PFSK-1 (cell line): ENCODE results near the gene SDS.

ENCODE experiments used
- POLR2AphosphoS5 ChIP-seq: IDR thresholded peaks from 2 replicates; pipeline ENCODE4 v1.6.1; 2012; ENCODE audit warnings: low read depth, mild to moderate bottlenecking, control low read depth, low read length, moderate library complexity
- TF ChIP-seq, protein P1 (sequence below), 2 experiments: IDR thresholded peaks; 2 replicates each; pipeline versions ENCODE4 v1.6.1 to v1.8.0; 2011 to 2012; ENCODE audit warnings: low read depth in 2 of 2, low read length in 2 of 2, control low read depth in 1 of 2, inconsistent platforms in 1 of 2, mild to moderate bottlenecking in 1 of 2, moderate library complexity in 1 of 2; ENCODE audit not compliant: insufficient read depth in 1 of 2

DNA sequence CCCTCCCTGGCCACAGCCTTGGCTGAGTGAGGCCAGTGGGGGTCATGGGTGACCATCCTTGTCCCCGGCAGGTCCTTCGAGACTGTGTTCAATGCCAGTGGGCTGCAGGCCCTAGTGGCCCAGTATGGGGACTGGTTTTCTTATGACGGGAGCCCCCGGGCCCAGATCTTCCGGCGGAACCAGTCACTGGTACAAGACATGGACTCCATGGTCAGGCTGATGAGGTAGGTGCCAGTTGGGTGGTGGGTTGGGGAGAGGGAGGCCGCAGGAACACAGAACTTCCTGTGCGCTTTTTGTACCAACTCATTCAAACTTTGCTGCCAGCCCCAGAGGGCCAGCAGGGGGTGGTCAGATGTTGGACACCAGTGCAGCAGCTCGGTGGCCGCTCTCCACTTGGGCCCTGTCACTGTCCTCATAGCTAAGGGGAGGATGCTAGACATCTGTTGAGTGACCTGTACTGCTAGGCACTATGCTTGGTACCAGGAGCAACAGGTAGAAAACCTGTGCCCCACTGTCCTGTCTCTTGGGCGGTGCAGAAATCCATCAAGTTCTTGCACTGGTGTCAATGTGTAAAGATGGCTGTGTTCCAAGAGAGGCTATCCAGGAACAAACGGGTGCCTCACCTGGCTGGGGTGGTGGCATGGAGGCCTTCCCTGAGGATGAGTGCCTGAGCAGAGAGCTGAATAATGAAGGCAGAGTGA, 16.7 kb downstream of the SDS start:
- TF ChIP-seq POLR2AphosphoS5, result no peak
- TF ChIP-seq, protein P1, sequence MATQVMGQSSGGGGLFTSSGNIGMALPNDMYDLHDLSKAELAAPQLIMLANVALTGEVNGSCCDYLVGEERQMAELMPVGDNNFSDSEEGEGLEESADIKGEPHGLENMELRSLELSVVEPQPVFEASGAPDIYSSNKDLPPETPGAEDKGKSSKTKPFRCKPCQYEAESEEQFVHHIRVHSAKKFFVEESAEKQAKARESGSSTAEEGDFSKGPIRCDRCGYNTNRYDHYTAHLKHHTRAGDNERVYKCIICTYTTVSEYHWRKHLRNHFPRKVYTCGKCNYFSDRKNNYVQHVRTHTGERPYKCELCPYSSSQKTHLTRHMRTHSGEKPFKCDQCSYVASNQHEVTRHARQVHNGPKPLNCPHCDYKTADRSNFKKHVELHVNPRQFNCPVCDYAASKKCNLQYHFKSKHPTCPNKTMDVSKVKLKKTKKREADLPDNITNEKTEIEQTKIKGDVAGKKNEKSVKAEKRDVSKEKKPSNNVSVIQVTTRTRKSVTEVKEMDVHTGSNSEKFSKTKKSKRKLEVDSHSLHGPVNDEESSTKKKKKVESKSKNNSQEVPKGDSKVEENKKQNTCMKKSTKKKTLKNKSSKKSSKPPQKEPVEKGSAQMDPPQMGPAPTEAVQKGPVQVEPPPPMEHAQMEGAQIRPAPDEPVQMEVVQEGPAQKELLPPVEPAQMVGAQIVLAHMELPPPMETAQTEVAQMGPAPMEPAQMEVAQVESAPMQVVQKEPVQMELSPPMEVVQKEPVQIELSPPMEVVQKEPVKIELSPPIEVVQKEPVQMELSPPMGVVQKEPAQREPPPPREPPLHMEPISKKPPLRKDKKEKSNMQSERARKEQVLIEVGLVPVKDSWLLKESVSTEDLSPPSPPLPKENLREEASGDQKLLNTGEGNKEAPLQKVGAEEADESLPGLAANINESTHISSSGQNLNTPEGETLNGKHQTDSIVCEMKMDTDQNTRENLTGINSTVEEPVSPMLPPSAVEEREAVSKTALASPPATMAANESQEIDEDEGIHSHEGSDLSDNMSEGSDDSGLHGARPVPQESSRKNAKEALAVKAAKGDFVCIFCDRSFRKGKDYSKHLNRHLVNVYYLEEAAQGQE (IDR thresholded peaks at IDR 0.05; ENCODE audit: insufficient read depth in 1 of 2, low read depth in 2 of 2, low read length in 2 of 2), result no peak
